Measurements from ENCODE around the gene TMEM91.

The TMEM91 gene

GRCh38 chr19:41352609-41353465, 23.5 kb upstream of the TMEM91 start:
- Histone ChIP-seq H3K9ac (ENCODE audit: low read depth in 1 of 2, low read length in 2 of 2) (peak overlapping the region; percentile 70 to 74), H3K4me1 (ENCODE audit: control insufficient read depth in 1 of 2, insufficient read depth in 2 of 2, low read length in 2 of 2) (peaks cover 7 to 48% of the 10 kb centered on the region in 2 donors), H3K9me3 (ENCODE audit: control insufficient read depth in 1 of 2, low read length in 2 of 2) (no peaks in the 10 kb centered on the region), H3K27ac (ENCODE audit: low read depth, low read length) (peak overlapping the region; percentile 67), H3K36me3 (ENCODE audit: control insufficient read depth in 1 of 2, insufficient read depth in 2 of 2, low read length in 2 of 2) (peaks cover 0 to 4% of the 10 kb centered on the region in 2 donors), H3K27me3 (ENCODE audit: control insufficient read depth in 1 of 2, insufficient read depth in 2 of 2, low read length in 2 of 2) (peaks cover 4 to 25% of the 10 kb centered on the region in 2 donors), H3K4me3 (ENCODE audit: low read depth in 1 of 2, low read length in 2 of 2) (peak overlapping the region; percentile 69 to 84)

GRCh38 chr19:41353466-41354342, 22.6 kb upstream of the TMEM91 start, which contains the start of gene TGFB1:
Gene TGFB1, minus strand, starts transcription at chr19:41353922. Its CDS starts 878 bp downstream, at chr19:41353044.
- peaks cover 4 to 25% of the 10 kb centered on the region in 2 donors for H3K27me3 ChIP-seq (ENCODE audit: control insufficient read depth in 1 of 2, insufficient read depth in 2 of 2, low read length in 2 of 2)
- H3K9ac ChIP-seq (ENCODE audit: low read depth in 1 of 2, low read length in 2 of 2), result peak within 1 kb of the TSS; percentile 70 to 74
- H3K4me1 ChIP-seq (ENCODE audit: control insufficient read depth in 1 of 2, insufficient read depth in 2 of 2, low read length in 2 of 2), result peaks cover 7 to 47% of the 10 kb centered on the region in 2 donors
- peak within 1 kb of the TSS; percentile 67 for H3K27ac ChIP-seq (ENCODE audit: low read depth, low read length)
- no peaks in the 10 kb centered on the region for H3K36me3 ChIP-seq (ENCODE audit: control insufficient read depth in 1 of 2, insufficient read depth in 2 of 2, low read length in 2 of 2)
- H3K4me3 ChIP-seq (ENCODE audit: low read depth in 1 of 2, low read length in 2 of 2), result peak within 1 kb of the TSS; percentile 69 to 84
- no peaks in the 10 kb centered on the region for H3K9me3 ChIP-seq (ENCODE audit: control insufficient read depth in 1 of 2, low read length in 2 of 2)

- Histone ChIP-seq H3K36me3 (ENCODE audit: control insufficient read depth in 1 of 2, insufficient read depth in 2 of 2, low read length in 2 of 2) (no peaks in the 10 kb centered on the region), H3K4me1 (ENCODE audit: control insufficient read depth in 1 of 2, insufficient read depth in 2 of 2, low read length in 2 of 2) (peaks cover 7 to 40% of the 10 kb centered on the region in 2 donors), H3K27ac (ENCODE audit: low read depth, low read length) (no peak overlapping the region), H3K4me3 (ENCODE audit: low read depth in 1 of 2, low read length in 2 of 2) (peak overlapping the region; percentile 6 to 44), H3K27me3 (ENCODE audit: control insufficient read depth in 1 of 2, insufficient read depth in 2 of 2, low read length in 2 of 2) (peaks cover 4 to 25% of the 10 kb centered on the region in 2 donors), H3K9me3 (ENCODE audit: control insufficient read depth in 1 of 2, low read length in 2 of 2) (no peaks in the 10 kb centered on the region), H3K9ac (ENCODE audit: low read depth in 1 of 2, low read length in 2 of 2) (no peak overlapping the region)
Observed at GRCh38 chr19:41354343-41354953, 21.9 kb upstream of the TMEM91 start.

- Histone ChIP-seq H3K27ac (ENCODE audit: low read depth, low read length) (no peak overlapping the region), H3K9ac (ENCODE audit: low read depth in 1 of 2, low read length in 2 of 2) (no peak overlapping the region), H3K4me1 (ENCODE audit: control insufficient read depth in 1 of 2, insufficient read depth in 2 of 2, low read length in 2 of 2) (peaks cover 7 to 34% of the 10 kb centered on the region in 2 donors), H3K4me3 (ENCODE audit: low read depth in 1 of 2, low read length in 2 of 2) (no peak overlapping the region), H3K36me3 (ENCODE audit: control insufficient read depth in 1 of 2, insufficient read depth in 2 of 2, low read length in 2 of 2) (no peaks in the 10 kb centered on the region), H3K9me3 (ENCODE audit: control insufficient read depth in 1 of 2, low read length in 2 of 2) (no peaks in the 10 kb centered on the region), H3K27me3 (ENCODE audit: control insufficient read depth in 1 of 2, insufficient read depth in 2 of 2, low read length in 2 of 2) (peaks cover 4 to 23% of the 10 kb centered on the region in 2 donors)
Observed at GRCh38 chr19:41355035-41355434, 21.3 kb upstream of the TMEM91 start.

GRCh38 chr19:41355802-41356201, 20.5 kb upstream of the TMEM91 start:
- peaks cover 3 to 31% of the 10 kb centered on the region in 2 donors for H3K4me1 ChIP-seq (ENCODE audit: control insufficient read depth in 1 of 2, insufficient read depth in 2 of 2, low read length in 2 of 2)
- H3K4me3 ChIP-seq (ENCODE audit: low read depth in 1 of 2, low read length in 2 of 2), result no peak overlapping the region
- no peak overlapping the region for H3K27ac ChIP-seq (ENCODE audit: low read depth, low read length)

GRCh38 chr19:41356984-41357739, 19.2 kb upstream of the TMEM91 start:
- H3K4me1 ChIP-seq (ENCODE audit: control insufficient read depth in 1 of 2, insufficient read depth in 2 of 2, low read length in 2 of 2), result peaks cover 0 to 18% of the 10 kb centered on the region in 2 donors
- no peak overlapping the region for H3K27ac ChIP-seq (ENCODE audit: low read depth, low read length)
- no peak overlapping the region for H3K9ac ChIP-seq (ENCODE audit: low read depth in 1 of 2, low read length in 2 of 2)
- H3K27me3 ChIP-seq (ENCODE audit: control insufficient read depth in 1 of 2, insufficient read depth in 2 of 2, low read length in 2 of 2), result peaks cover 0 to 8% of the 10 kb centered on the region in 2 donors
- H3K4me3 ChIP-seq (ENCODE audit: low read depth in 1 of 2, low read length in 2 of 2), result no peak overlapping the region
- no peaks in the 10 kb centered on the region for H3K9me3 ChIP-seq (ENCODE audit: control insufficient read depth in 1 of 2, low read length in 2 of 2)
- no peaks in the 10 kb centered on the region for H3K36me3 ChIP-seq (ENCODE audit: control insufficient read depth in 1 of 2, insufficient read depth in 2 of 2, low read length in 2 of 2)

More at GRCh38 chr19:41355802-41356201, 20.5 kb upstream of the TMEM91 start:
- Histone ChIP-seq H3K9me3 (ENCODE audit: control insufficient read depth in 1 of 2, low read length in 2 of 2) (no peaks in the 10 kb centered on the region), H3K36me3 (ENCODE audit: control insufficient read depth in 1 of 2, insufficient read depth in 2 of 2, low read length in 2 of 2) (no peaks in the 10 kb centered on the region), H3K9ac (ENCODE audit: low read depth in 1 of 2, low read length in 2 of 2) (no peak overlapping the region), H3K27me3 (ENCODE audit: control insufficient read depth in 1 of 2, insufficient read depth in 2 of 2, low read length in 2 of 2) (peaks cover under 1 to 18% of the 10 kb centered on the region in 2 donors)

- Histone ChIP-seq H3K9me3 (ENCODE audit: control insufficient read depth in 1 of 2, low read length in 2 of 2) (no peaks in the 10 kb centered on the region), H3K27me3 (ENCODE audit: control insufficient read depth in 1 of 2, insufficient read depth in 2 of 2, low read length in 2 of 2) (peaks cover 0 to 7% of the 10 kb centered on the region in 2 donors), H3K36me3 (ENCODE audit: control insufficient read depth in 1 of 2, insufficient read depth in 2 of 2, low read length in 2 of 2) (no peaks in the 10 kb centered on the region), H3K9ac (ENCODE audit: low read depth in 1 of 2, low read length in 2 of 2) (no peak overlapping the region), H3K27ac (ENCODE audit: low read depth, low read length) (no peak overlapping the region), H3K4me3 (ENCODE audit: low read depth in 1 of 2, low read length in 2 of 2) (no peak overlapping the region), H3K4me1 (ENCODE audit: control insufficient read depth in 1 of 2, insufficient read depth in 2 of 2, low read length in 2 of 2) (peaks cover 5 to 14% of the 10 kb centered on the region in 2 donors)
Observed at GRCh38 chr19:41357746-41358145, 18.6 kb upstream of the TMEM91 start.

GRCh38 chr19:41359741-41360140, 16.6 kb upstream of the TMEM91 start:
- no peaks in the 10 kb centered on the region for H3K36me3 ChIP-seq (ENCODE audit: control insufficient read depth in 1 of 2, insufficient read depth in 2 of 2, low read length in 2 of 2)
- no peak overlapping the region for H3K27ac ChIP-seq (ENCODE audit: low read depth, low read length)
- no peak overlapping the region for H3K4me3 ChIP-seq (ENCODE audit: low read depth in 1 of 2, low read length in 2 of 2)
- H3K4me1 ChIP-seq (ENCODE audit: control insufficient read depth in 1 of 2, insufficient read depth in 2 of 2, low read length in 2 of 2), result peaks cover 15 to 16% of the 10 kb centered on the region in 2 donors
- no peaks in the 10 kb centered on the region for H3K9me3 ChIP-seq (ENCODE audit: control insufficient read depth in 1 of 2, low read length in 2 of 2)
- no peak overlapping the region for H3K9ac ChIP-seq (ENCODE audit: low read depth in 1 of 2, low read length in 2 of 2)
- no peaks in the 10 kb centered on the region for H3K27me3 ChIP-seq (ENCODE audit: control insufficient read depth in 1 of 2, insufficient read depth in 2 of 2, low read length in 2 of 2)

GRCh38 chr19:41362143-41362847, 14.0 kb upstream of the TMEM91 start:
- Histone ChIP-seq H3K4me1 (ENCODE audit: control insufficient read depth in 1 of 2, insufficient read depth in 2 of 2, low read length in 2 of 2) (peaks cover 18 to 20% of the 10 kb centered on the region in 2 donors), H3K27me3 (ENCODE audit: control insufficient read depth in 1 of 2, insufficient read depth in 2 of 2, low read length in 2 of 2) (no peaks in the 10 kb centered on the region), H3K4me3 (ENCODE audit: low read depth in 1 of 2, low read length in 2 of 2) (no peak overlapping the region), H3K36me3 (ENCODE audit: control insufficient read depth in 1 of 2, insufficient read depth in 2 of 2, low read length in 2 of 2) (no peaks in the 10 kb centered on the region), H3K9ac (ENCODE audit: low read depth in 1 of 2, low read length in 2 of 2) (peak overlapping the region in 1 of 2 donors; percentile 8), H3K9me3 (ENCODE audit: control insufficient read depth in 1 of 2, low read length in 2 of 2) (no peaks in the 10 kb centered on the region), H3K27ac (ENCODE audit: low read depth, low read length) (no peak overlapping the region)
